HG02973 (cell line): ENCODE results near the gene MRPS23.

Experiments
- ATAC-seq: cut with Tn5 transposase; IDR thresholded peaks from one replicate; pipeline ENCODE4 v1.9.1; 2021; ENCODE audit warnings: moderate library complexity; ENCODE audit not compliant: unreplicated experiment

MRPS23 gene

DNA sequence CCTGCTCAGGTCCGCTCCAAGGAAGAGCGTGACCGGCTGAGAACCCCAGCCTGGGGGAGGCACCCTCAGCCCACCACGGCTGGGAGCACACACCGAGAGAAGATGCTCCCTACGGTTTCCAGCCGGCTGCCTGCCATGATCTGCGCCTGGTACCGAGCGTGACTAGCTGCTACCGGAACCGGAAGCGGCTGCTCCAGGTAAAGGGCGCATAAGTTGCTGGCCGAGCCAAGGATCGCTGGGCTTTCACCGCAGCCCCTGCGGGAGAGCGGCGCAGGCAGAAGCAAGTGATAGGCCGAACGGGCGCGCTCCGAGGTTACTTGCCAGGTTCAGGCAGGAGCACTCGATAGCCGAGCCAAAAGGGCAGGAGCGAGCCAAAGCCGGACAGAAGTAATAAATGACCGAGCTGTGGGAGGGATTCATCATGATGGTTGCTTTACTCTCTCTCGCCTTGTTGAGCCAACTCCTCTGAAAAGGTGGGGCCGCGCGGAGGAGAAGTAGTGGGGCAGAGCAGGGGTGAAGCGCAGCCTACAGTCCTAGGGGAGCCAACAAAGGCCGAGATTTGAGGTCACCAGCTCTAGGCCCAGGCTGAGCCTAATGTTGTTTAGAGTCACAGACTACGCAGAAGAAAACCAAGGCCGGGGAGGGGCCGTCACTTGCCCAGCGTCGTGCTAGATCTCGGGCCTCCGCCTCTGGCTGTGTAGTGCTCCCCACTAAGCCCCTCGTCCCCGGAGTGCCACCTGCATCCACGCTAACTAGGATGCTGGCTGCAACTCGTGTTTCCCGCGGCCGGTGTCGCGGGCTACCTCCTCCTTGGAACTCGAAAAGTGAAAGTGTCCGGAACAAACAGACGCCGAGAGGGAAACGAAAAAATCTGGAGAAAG is at the start of gene MRPS23:
Gene MRPS23 (minus strand): TSS at position 171 of the 881 bp plus-strand sequence. CDS start 34 bp downstream, at position 137.
- ATAC-seq = peak; percentile 94

DNA sequence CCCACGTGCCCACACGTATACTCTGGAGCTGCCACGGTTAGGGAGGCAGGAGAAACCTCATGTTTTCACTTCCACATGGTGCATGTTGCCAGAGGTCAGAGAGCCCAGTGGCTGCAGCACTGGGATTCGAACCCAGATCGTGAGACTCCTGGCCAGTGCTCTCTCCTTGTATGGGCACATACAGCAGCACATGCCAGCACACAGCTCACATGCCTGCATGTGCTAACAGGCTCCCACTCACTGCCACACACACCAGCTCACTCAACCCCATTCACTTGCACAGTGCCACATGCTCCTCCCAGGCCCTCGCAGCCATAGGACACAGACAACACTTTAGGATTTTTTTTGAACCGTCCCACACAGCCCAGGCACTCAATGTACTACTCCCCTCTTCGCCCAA is 49.5 kb upstream of the MRPS23 start:
- no peak for ATAC-seq

DNA sequence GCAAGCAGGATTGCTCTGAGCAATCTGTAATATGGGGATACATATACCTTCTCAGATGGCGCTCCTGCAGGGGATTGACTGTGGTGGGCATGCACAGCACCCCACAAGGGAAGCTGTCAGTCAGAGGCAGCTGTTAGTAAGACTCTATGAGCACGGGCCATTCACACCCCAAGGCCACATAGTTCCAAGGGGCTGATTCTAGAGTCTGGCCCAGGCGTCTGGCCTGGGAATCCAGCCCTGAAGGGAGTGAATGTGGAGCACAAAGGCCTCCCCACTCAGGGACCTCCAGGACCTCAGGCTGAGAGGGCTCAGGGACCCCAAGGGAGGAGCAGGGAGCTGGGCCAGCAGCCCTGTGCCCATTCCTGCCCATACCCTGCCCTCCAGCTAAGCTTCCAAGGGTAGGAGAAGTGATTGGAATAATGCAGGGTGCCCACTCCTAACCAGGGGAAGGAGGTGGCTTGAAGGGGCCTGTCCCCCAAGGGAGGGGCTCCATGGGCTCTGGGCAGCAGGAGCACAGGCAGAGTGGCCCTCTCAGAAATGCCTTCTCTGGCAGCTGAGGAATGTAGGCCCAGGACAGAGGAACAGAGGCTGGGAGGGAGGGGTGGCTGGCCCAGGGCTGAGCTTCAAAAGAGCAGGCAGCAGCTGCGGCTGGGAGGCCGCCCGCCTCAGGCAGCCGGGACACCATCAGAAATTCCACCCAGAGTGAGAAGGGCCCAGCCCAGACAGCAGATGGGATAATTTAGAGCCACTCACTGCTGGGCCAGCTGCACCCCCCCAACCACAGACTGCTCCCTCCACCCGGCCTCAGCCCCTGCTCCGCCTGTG is 48.9 kb upstream of the MRPS23 start:
- ATAC-seq = no peak

DNA sequence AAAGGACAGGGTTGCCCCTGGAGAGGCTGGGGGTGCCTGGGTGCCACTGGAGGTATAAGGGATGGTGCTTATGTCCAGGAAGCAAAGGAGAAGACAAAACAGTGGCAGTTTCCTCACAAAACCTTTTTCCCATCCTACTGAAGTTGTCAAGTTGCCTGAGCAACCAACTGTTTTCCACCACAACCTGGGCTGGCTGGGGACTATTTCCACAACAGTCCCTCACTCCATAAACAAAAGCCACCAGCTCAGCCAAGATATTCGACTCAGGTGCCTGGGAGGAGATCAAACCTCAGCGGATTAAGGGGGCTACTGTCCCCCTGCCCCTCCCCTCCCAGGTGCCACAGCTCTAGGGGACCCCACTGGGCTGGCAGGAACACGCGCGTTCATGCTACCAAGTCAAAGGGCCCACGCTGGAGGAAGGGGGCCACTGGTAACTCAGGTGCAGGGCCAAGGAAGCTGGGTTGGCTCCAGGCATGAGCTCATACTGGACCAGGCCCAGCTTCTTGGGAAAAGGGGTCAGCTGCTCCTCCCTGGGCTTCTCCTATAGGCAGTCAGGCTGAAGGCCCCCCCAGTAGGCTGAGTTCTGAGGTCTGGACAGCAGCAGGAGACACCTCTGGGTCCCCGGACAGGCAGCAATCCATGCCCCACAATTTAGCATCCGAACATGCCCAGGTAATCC is 45.7 kb upstream of the MRPS23 start:
- no peak for ATAC-seq

DNA sequence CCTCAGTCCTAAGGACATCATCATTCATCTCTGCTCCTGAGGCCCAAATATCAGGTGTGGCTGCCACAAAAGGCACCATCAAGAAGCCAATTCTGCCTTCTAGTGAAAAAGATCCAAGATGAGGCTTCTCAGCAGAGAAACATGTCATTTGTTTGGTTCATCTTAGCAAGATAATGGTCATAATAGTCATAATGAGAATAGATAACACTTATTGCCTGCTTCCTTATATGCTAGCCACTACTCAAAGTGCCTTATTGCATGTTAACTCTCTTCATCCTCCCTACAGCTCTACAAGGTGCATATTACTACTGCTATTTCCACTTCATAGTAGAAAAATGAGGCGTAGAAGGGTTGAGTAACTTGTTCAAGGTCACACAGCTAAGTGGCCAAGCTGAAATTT is 45.0 kb upstream of the MRPS23 start:
- ATAC-seq = no peak

DNA sequence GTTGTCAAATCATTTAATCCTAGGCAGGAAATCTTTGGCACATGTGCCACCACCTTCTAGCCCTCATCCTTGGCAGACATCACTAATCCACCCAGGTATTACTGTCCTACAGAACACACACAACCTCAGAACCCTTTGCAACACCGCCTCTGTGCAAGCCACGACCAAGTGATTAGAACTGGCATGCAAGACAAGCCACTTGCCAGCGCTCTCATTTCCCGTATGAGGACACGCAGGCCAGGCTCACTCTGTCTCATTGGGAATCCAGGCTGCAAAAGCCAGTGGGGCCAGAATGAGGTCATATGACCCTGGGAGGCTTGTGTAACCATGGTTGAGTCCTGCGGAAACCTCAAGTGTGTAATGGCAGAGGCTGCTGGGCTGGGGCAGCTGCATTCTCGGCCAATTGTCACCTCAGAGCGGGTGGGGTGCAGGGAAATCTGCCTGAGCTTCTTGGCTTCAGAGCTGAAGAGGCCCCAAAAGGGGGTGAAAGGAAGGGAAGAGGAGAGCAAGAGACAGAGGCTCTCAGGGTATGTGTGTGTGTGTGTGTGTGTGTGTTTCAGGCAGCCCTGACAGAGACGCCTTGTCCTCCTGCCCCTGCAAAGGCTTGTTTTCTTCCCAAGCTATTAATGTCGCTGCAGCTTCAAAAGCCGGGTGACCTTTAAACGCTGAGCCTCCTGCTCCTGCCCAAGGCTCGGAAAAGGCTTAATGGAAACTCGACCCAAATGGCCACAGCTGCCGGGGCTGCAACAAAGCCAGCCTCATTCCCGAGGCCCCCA is 43.2 kb upstream of the MRPS23 start:
- no peak for ATAC-seq

DNA sequence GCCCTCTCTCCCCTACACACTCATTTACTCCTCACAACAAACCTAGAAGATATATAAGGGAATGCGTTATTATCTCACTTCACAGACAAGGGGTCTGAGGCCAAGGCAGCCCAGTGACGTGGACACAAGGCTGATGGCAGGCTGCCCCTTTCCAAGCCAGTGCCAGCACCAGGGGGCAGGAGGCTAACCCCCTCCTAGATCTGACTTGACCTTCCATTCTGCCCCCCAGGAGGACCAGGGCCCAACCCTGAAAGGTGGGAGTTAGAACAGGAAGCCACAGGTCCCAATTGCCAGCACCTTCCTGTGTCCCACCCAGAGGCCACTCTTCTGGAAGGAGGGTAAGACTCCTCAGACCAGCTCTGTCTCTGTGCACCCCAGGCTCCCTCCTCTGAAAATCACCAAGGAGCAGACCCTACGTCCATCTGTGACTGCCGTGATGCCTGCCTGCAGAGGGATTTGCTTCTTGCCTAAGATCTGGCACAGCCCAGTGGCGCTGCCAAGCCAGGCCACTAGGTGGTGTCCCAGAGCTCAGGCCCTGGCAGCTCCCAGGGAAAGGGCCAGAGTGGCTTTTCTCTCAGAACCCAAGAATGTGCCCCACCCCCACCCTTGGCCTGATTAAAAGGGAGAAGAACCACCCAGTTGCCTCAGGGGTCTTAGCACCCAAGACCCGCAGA is 42.4 kb upstream of the MRPS23 start:
- no peak for ATAC-seq

DNA sequence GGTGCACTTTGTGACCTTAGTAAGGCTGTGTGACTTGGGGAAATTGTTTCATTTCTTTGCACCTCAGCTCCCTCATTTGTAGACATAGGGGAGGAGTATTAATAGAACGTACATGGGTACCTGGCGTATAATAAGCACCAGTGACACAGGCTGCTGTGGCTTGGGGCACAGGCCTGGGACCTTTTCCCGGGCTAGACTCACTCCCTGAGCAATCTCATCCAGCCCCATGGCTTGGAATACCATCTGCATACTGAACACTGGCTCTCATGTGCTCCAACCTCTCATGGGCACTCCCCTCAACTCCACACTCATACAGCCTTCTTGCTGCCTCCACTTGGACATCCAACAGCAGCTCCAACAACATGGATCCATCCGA is 41.0 kb upstream of the MRPS23 start:
- ATAC-seq = no peak

DNA sequence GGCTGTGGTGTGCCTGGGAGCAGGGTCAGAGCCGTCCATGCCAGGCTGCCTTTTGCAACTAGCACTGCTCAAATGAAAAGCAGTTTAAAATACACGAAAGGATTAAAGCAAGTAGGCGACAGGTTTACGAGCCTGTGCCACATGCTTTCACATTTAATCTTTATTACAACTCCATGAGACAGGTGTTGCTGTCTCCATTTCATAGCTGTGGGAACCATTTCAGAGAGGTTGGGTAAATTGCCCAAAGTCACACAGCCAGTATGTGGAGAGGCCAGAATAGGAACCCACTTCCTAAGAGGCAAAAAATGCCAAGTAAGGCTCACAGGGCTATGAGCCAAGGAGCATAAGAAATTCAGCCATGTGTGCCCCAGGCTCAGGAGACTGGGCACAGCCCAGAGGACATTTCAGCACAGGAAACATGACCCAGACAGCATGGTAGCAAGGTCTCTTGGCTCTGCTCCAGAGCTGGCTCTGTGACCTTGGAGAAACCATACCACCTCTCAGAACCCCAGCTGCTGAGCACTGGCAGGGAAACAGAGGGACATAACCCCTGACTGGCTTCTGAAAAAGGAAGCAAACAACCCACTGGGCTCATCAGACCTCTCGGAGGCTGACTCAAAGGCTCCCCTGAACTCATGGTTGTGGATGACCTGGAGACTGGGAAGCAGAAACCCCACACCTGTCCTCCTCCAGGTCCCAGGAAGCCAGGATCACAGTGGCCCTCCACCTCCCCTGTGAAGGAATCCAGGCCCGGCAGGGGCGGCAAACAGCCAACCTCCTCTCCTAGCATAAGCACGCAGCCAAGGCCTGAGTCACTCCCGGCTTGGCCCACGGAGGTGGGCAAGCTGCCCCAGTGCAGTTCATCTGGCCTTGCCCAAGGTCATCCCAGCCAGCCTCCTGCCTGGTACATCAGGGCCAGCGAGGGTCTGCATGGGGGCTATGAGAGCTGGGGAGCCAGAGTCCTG is 40.3 kb upstream of the MRPS23 start:
- no peak for ATAC-seq

DNA sequence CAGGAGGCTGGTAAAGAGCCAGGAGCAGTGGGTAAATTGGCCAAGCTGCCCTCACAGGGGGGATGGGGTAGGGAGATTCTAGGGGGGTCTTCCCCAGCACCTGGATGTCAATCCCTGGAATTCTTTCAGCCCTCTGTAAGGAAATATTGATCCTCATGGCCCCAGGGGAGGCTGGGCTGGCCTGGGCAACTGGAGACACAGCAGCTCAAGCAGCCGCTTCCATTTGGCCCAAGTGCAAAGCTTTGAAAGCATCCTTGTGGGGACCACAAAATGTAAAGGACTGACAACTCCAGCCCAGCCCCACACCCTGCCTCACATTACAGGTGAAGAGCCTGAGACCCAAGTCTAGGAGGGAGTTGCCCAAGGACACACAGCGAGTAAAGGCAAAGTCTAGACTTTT is 39.4 kb upstream of the MRPS23 start:
- no peak for ATAC-seq

DNA sequence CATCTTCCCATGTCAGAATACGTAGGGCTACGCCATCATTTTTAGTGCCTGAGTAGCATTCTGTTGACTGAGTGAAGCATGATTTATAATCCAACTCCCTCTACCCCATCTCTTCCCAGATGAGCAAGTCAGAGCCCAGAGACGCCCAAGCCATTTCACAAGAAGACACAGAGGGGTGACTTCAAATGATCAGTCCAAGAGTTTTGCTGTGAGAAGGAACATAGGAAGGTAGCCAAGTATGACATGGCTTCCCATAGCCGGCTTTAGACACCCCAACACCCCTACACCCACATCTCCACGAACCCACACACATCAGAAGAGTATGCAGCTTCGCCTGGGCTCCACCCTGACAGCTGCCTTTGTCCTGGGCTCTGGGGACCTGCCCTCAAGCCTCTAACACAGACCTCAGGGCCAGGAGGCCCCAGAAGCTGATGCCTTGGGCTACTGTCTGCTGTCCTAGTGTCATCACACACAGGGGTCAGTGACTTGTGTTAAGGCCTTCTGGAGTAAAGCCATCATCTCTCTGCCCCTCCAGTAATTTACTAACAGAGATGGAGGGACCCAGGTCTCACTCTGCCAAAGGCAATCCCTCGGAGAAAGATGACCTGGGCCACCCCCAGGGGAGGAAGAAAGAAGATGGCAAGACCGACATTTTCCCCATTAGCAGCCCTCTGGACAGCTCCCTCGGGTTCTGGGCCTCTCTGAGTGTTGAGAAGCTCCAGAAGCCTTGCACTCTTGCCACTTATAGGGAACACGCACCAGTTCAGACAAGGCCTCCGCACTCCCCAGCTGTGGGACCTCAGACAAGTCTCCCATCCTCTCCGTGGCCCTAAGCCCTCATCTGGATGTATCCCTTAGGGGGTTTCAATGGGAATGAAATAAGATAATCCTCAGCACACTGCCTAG is 38.7 kb upstream of the MRPS23 start:
- no peak for ATAC-seq

DNA sequence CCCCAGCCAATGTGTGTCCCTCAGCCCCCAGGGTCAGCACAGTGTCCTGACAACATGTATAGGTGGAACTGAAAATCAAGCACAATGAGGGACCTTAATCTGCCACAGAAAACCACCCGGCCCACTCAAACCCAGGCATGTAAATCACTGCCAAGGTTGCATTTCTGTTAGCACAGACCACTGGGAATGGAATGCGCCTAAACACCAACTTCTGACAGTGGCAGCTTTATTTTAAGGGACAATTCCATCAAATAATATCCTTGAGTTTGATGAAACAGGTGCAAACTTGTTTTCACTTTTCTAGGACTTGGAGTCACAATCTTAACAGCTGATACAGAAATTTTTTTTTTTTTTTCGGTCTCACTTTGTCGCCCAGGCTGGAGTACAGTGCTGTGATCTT is 37.3 kb upstream of the MRPS23 start:
- no peak for ATAC-seq

DNA sequence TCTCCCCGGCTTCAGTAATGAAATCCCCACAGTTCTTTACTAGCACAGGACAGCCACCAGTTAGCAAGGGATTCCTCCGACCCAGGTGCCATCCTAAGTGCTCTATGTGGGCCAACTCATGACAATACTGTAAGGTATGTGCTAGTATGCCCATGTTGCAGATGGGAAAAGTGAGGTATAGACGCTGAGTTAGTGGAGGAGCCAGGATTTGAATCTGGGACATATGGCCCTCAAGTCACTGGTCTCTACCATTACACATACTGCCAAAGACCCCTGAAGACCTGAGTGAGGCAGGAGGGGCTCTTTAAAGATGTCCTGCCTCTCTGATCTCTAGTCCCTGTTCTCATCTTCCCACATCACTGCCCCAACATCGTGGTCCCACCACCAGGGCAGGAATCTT is 36.2 kb upstream of the MRPS23 start:
- ATAC-seq = no peak

DNA sequence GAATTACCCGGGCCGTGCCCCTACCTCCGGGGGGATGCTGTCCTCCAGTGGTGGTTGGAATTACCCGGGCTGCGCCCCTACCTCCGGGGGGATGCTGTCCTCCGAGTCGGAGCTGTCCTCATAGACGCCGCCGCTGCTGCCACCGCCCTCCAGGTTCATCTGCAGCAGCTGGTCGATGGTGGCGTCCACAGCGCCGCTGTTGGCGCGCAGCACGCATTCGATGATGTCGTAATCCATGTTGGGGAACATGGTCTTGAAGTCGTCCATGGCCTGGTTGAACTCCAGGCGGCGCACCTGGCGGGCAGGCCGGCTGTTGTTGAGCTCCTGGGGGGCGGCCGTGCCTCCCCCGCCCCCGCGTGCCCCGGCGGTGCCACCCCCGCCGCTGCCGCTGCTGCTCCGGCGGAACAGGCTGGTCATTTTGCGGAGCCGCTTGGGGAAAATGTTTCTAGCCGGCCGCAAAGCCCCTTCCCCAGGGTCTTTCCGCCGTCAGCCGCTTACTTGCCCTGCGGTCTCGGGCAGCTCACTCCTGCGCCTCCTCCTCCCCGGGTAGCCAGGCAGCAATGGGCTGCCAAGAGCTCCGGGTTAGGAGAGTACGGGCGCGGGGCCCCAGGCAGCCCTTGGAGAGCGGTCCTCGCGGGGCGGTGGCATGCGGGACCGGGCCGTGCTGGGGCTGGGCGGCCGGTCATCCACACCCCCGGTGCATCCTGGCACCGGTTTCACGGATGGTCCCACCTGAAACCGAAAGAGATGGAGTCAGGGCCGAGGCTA is 35.5 kb upstream of the MRPS23 start:
- no peak for ATAC-seq

DNA sequence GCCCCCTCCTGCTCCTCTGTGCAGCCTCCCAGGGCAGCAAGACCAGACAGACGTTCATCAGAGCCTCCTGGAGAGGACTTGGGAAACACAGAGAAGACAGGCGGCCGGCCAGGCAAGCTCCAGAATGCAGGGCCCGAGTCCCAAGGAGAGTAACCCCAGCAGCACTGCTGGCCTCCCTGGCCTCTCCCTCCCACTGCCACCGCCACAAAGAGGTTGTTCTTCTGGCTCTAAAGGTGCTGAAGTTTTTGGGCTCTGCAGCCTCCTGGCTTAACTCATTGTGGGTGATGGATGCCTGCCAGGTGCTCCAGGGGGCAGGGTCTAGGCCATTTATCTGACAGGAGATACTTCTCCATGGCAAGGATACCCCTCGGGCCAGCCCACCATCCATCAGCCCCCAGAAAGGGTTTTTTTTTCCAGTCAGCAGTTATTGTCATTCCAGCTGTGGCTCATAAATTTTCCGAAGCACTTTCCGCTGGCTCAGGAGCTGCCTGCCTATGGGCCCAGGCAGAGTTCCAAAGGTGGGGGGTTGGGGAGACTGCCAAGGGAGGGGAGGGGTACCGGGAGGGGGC is 32.0 kb upstream of the MRPS23 start:
- ATAC-seq = no peak

DNA sequence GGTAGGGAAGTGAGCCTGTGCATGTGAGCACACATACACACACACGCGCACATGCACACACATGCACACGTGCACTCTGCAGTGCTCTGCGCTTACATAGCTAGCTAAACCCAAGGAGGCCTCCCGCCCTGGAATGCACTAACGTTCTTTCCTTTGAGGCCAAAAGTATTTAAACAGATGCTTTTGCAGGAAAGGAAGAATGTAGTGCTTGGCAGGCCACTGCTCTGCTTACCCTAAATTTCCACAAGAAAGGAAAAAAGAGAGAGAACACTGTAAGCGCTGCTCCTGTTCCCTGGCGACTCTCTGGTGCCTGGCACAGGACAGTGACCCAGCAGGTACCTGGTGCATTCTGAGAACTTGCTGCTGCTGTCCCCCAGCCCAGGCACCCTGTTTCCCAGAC is 31.3 kb upstream of the MRPS23 start:
- ATAC-seq = no peak

DNA sequence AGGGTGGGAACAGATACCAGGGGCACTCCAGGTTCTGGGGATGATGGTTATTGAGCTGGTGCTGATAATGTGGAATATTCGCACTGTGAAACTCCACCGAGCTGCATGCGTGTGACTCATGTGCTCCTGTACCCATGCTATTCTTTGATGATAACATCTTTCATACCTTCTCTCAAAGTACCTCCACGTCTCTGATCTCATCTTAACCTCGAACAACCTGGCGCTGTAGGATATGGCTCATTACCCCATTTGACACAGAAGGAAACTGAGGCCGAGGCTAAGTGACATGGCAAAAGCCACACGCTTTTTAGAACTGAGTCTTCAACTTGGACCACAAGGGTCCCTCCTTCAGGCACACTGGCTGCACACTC is 30.2 kb upstream of the MRPS23 start:
- ATAC-seq = no peak
